Activated naive CD4-positive, alpha-beta T cell treated with anti-CD3 and anti-CD28 coated beads, Interleukin-2, amount 10 ng/mL, durations not matched to agents 5 hours and 36 hours (primary cell): ENCODE results near the gene KCTD18. TPM values are rescaled to one million over a fixed set of nuclear protein-coding genes. Genes with fewer than 3 reads are reported as not detected.

ENCODE experiments used
- total RNA-seq, 2 experiments: library from RNA; stranded (reverse); gene quantifications; one replicate each; pipeline ENCODE4 v1.2.3, GENCODE V29; 2021

Gene KCTD18
- total RNA-seq, result 10 to 100 TPM; 17.5 to 17.6 TPM

GRCh38 chr2:200509612-200510433, at the start of gene KCTD18:
Gene KCTD18, minus strand, starts transcription at chr2:200510068. Its CDS starts 3,052 bp downstream, at chr2:200507016.

GRCh38 chr2:200525882-200526651, 16.2 kb upstream of the KCTD18 start, which contains the start of gene SGO2:
Gene SGO2, plus strand, starts transcription at chr2:200526207. Its CDS starts 6,769 bp downstream, at chr2:200532976.

Other genes starting within 250 kb of the KCTD18 start
- gene SPATS2L, start 203.4 kb downstream of the KCTD18 start, total RNA-seq, result 10 to 100 TPM; 23.1 to 23.5 TPM
- 10 to 100 TPM; 32.2 to 33.0 TPM for gene SGO2, start 16.1 kb upstream of the KCTD18 start, total RNA-seq
- under 1 TPM; 0.10 to 0.17 TPM for gene AOX1, start 75.9 kb upstream of the KCTD18 start, total RNA-seq